HG03066 (cell line): ENCODE measurements around the gene PPP1R15B.
"Not testable (repeated sequence)": the region's sequence is repeated elsewhere in the genome, so short reads cannot be mapped to it uniquely, and the experiment has no call there.

Experiments used
- ATAC-seq: cut with Tn5 transposase; IDR thresholded peaks from one replicate; pipeline ENCODE4 v1.9.1; 2021; ENCODE audit warnings: low read depth; ENCODE audit not compliant: unreplicated experiment

The PPP1R15B gene

DNA sequence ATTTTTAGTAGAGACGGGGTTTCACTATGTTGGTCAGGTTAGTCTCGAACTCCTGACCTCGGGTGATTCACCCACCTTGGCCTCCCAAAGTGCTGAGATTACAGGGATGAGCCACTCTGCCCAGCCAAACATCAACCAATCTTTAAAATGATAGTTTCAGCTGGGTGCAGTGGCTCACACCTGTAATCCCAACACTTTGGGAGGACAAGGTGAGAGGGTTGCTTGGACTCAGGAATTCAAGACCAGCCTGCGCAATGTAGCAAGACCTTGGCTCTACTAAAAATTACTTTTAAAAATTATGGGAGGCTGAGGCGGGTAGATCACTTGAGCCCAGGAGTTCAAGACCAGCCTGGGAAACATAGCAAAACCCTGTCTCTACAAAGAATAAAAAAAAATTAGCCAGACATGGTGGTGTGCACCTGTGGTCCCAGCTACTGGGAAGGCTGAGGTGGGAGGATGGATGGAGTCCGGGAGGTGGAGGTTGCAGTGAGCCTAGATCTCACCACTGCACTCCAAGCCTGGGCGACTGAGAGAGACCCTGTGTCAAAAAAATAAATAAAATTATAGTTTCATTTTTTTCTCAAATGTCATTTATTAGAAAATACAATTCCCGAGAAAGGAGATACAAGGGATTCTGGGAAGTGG is 10.6 kb upstream of the PPP1R15B start:
- not testable (repeated sequence) for ATAC-seq

DNA sequence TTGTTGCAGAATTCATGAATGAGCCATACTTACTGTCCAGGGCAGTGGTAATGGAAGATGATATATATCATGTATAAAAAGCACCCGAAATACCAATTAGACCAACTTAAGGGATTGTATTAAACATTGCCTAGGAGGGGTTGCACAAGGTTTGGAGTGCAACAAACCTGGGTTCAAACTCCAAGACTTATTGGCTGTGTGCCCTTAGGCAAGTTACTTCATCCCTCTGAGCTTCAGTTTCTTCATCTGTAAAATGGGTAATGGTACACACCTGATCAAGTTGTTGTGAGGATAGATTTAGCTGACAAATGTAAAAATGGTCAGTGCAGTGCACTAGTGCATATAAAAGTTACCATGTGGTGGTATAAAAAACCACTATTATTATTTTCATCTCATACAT is 9.8 kb upstream of the PPP1R15B start:
- no peak for ATAC-seq

DNA sequence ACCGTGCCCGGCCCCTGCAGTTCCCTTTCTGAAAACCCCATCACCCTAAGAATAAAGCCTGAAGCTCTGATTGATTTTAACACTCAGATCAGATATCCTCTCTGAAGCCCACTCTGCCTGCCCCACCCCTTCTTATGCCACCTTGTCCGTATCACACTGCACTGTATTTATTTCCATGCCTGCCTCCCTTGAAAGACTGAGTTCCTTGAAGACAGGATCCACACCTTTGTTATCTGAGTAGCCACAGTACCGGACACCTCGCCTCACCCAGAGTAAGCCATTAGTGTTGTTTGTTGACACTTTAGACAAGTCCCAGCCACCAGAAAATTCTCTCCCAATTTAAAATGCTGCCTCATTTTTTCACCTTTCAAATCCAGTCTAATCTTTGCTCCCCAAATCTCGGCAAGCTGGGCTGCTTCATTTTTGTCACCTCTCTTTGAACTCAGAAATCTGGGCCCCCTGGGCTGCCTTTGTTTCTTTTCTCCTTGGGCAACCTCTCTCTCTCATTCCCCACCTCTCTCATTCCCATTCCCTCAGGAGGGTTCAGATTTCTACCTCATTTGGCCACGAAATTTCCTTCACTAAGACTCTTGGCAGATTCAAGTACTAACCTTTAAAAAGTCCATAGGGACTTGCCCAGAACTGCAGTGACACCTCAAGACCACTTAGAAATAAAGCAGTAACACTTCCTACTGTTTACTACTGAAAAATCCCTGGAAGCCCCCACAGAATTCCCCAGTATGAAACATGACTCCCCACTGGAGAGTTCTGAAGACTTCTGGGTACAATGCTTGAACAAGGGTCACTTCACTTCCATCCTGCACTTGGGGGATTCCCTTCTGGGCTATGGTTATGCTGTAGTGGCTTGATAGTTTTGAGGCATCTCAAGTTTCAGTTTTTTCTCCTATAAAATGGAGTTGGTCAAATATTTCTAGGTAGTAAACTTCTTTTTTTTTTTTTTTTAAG is 8.7 kb upstream of the PPP1R15B start:
- no peak for ATAC-seq

DNA sequence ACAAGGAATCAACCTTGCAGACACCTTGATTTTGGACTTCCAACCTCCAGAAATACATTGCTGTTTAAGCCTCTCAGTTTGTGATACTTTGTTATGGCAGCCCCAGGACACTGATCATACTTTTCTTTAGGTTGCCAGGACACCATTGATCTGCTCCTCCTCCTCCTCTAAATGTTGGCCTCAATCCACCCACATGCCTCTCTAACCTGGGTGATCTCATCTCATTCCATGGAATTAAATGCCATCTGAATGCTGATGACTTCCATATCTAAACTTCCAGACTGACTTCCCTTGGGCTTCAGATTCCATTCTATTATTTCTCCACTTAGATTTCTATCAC is 7.4 kb upstream of the PPP1R15B start:
- no peak for ATAC-seq

DNA sequence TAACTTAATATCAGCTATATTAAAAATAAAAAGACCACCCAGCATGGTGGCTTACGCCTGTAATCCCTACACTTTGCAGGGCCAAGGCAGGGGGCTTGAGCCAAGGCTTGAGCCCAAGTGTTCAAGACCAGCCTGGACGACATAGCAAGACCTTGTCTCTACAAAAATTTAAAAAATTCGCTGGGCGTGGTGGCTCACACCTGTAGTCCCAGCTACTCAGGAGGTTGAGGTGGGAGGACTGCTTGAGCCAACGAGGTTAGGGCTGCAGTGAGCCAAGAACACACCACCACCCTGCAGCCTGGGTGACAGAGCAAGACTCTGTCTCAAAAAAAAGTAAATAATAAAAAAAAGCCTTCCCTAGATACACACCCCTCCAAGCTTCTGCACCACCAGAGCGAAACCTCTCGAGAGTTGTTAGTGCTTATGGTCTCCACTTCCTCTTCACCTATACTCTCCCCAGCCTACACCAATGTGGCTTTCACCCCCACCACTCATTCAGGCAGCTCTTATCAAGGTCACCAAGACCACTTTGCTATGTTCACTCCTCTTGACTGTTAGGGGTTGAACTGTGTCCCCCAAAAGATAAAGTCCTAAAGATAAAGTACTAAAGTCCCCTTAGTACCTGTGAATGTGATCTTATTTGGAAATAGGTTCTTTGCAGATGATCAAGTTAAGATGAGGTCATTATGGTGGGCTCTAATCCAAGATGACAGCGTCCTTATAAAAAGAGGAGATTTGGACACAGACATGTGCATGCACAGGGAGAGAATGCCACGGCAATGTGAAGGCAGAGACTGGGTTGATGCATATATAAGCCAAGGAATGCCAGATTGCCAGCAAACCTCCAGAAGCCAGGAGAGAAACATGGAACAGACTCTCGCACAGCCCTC is 6.8 kb upstream of the PPP1R15B start:
- peak; percentile 60 for ATAC-seq

DNA sequence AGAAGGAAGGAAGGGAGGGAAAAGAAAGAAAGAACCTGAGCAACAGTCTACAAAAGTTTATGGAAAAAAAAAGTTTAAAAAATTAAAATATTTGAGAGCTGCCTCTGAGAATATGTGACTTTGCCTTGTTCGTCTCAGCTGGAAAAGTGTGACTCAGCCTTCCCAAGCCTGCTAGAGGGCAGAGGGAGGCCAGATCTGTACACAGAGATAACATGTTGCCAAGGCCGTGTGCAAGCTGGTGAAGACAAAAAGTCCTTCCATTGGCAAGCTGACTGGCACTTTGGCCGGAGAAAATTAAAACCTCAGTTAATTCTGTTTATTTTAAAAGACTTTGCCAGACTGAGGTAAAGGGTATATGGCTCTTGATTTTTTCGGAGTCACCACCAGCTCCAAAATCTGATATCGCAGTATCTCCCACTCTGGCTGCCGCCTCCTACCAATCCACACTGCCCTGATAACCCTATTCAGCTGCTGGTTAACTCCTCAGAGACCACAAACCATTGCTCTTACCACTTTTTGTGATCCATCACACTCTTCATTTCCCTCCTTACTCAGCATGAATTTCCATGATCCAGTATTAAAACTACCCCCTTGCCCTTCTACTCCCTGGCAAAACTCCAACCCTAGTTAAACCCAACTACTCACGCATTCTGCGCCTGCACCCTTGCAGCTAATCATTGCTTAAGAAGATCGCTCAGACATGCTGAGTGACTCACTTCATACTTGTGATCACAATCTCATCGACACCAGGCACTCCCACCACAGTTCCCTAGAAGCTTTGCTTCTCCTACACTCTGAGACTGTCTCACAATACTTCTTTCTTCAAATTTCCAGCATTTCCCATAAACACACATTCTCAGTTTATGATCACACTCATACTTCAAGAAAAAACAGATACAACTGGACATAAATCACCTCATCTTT is 5.7 kb upstream of the PPP1R15B start:
- no peak for ATAC-seq

DNA sequence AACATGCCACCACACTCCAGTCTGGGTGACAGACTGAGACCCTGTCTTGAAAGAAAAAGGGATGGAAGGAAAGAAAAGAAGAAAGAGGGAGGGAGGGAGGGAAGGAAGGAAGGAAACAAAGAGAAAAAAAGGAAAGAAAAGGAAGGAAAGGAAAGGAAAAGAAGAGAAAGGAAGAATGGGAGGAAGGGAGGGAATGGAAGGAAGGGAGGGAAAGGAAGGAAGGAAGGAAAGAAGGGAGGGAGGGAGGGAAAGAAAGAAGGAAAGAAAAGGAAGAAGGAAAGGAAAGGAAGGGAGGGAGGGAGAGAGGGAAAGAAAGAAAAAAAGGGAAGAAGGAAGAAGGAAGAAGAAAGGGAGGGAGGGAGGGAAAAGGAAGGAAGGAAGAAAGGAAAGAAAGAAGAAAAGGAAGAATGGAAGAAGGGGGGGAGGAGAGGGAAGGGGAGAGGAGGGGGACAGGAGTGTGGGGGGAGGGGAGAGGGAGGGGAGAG is 5.0 kb upstream of the PPP1R15B start:
- no peak for ATAC-seq

DNA sequence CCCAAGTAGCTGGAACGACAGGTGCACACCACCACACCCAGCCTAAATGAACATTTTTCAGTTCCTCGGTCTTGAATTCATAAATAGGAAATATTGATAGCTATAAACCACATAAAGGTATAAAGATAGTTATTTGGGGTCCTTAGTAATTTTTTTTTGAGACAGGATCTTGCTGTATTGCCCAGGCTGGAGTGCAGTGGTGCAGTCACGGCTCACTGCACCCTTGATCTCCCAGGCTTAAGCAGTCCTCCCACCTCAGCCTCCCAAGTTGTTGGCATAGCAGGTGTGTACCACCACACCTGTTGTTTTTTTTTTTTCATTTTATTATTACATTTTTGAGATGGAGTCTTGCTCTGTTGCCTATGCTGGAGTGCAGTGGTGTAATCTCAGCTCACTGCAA is 3.7 kb upstream of the PPP1R15B start:
- ATAC-seq = no peak

DNA sequence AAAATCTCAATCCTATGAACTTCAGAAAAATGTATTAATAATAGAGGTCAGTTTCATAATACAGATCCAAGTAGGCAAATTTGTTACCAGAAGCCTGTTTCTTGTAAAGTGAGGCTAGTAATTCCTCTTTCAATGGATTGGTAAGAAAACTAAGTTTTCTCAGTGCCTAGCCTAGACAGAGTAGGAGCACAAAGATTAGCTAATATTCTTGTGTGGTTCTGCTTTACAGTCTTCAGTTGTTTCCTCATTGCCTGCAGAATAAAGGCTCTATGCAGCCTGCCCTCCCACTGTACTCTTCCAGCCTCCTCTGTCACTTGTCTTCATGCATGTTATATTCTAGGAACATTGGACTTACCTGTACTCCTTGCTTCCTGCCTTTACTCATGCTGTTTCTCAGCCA is 2.4 kb upstream of the PPP1R15B start:
- ATAC-seq = no peak

DNA sequence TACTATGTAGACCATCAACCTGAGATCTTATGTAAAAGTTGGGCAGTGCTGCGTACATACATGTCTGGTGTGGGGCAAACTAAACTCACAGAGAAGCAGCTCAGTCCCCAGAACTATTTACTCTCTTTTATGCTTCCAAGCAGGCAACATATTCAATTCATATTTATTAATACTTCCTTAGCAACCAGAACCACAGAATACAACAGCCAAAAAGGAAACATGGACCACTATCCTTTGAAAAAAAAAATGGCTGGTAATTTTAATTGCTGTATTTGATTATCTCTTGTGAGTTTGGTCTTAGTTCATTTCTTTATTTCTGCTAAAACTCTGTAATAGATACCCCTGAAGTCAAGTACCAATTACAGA is 1.5 kb upstream of the PPP1R15B start:
- no peak for ATAC-seq

DNA sequence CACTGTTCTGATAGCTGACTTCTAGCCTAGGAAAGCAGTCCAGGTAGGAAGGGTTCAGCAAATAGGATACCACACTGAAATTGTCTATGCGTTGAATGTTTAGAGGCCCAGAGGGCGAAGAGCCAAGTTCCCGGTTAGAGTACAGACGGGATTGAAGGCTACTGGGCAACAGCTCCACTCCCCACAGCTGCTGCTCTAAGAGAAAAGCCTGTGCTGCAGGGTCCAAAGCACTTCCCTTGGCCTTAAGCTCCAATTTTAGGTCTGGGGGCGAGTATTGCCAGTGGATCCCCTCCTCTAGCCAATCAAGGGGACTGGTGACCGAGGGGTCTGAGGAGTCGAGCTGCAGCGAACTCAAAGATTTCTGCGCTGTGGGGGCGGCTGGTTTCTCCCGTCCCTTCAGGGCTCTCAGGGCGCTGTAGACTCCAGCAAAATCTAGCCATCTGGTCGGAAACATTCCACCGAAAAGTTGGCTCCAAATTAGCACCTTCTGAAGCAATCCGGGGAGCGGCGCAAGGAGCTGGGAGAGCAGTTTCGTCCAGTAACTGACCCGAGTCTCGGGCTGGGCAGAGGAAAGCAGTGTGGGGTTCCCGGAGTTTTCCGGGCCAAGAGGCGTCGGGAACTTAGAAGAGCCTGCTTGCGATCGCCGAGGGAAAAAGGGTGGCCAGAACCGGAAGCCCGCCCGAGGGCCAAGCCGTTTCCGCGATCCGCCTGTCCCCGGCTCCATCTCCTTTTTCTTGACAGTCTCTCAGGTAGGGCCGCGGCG is 748 bp downstream of the PPP1R15B start:
- peak; percentile 31 for ATAC-seq

DNA sequence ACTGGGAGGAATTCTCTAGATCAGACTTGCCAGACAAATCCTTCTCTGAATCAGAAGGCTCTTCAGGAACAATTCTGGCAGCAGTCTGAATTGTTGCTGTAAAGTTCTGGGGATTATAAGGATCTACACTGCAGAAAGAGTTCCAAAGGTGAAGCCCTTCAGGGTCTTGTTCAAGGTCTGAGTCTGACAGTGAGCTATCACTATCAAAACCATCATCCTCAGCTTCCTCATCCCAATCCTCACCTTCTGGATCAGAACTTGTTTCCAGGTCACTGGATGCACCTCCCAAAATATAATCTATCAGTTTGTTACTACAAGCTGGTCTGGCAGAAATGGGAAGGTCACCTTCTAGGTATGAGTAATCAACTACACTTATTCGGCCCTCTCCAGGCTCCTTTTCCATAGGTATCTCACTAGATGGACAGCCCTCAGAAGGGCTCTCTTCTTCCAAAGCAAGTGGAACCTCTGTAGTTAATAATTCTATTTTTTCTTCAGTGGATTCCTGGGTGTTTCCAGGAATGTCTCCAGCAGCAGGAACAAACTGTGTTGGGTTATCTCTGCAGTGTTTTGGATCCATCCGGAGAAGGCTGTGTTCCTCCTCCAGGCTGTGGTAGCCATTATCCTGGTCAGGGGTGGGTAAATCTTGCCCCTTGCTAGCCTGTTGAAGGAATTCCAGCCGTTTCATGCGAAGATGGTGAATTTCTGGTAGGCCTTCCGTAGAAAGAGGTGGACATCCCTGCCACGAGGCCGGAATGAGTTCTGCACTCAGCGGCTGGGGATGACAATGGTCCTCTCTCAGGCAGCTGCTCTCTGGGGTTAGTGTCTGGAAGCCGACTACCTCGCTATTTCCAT is 1.6 kb downstream of the PPP1R15B start:
- ATAC-seq = no peak

DNA sequence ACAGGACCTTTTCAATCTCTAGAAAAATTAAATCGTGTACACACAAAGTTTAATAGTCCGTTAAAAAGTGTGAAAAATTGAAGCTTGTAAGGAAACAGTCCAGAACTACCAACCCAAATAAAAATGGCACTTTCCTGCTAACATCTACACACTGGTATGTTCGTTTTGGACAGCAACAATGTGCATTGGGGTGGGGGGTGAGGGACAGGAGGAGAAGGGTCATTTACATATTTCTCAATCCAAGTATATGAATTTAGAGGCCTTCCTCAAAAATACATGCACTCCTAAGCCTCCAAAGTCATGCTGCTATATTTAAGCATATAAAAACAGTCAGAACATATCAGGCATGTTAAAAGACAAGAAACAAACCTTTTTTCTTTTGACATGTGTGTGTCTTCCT is 2.5 kb downstream of the PPP1R15B start:
- ATAC-seq = no peak

DNA sequence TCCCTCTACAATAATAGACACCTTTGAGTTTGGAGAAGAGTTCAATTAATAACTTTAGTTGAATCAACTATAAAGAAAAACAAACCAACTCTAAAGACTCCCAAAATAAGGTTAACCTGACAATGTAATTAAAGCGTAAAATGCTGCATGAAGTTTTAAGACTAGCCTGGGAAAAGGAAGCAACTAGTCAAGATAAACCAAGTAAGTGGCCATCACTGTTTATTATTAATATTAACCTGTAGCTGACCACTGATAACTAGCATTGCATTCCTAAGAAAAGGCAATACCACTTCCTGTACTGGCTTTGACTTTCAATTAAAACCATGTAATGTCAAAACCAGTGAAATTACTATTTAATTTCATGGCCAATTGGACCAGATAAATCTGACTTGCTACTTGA is 3.0 kb downstream of the PPP1R15B start:
- no peak for ATAC-seq

DNA sequence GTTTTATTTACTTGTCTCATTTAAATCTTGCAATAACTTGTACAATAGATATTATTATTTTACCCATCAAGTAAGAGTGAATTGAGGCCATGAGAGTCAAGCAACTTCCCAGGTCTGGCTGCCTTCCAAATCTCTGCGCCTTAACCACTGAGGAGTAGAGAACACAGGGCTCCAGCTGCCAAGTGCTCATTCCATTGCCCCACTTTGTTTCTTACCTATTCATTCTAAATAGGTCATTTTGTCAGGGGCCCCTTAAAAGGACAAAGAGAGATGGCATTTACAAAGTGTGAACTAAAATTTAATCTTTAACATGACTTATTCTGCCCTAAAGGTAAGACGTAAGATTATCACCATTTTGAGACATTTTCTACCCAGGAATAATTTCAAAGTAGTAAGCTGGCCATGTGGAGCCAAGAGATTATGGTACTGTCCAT is 3.5 kb downstream of the PPP1R15B start:
- ATAC-seq = no peak

DNA sequence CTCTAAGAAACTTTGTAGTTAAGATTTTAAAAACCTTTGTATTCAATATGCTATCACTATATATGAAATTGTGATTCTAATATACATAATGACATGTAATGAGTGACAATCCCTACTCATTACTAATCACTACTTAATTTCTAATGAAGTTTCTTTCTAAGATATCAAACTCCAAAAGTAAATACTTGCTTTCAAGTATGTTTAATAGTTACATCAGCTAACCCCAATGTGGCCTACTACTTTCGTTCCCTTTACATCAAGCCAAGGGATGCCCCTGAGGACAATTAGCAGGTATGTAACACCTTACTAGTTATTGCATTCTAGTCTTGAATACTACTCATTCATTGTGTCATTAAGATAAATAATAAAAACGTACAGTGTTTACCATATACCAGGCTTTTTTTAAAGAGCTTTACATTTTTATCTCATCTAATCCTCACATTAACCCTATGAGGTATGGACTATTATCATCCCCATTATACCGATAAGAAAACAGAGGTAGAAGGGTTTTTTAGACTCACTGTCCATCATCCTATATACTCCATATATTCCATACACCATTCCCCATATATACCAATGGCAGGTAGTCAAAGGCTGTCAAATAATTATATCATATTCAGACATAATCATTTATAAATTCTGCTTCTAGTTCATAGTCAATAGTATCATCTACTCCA is 4.2 kb downstream of the PPP1R15B start:
- no peak for ATAC-seq

DNA sequence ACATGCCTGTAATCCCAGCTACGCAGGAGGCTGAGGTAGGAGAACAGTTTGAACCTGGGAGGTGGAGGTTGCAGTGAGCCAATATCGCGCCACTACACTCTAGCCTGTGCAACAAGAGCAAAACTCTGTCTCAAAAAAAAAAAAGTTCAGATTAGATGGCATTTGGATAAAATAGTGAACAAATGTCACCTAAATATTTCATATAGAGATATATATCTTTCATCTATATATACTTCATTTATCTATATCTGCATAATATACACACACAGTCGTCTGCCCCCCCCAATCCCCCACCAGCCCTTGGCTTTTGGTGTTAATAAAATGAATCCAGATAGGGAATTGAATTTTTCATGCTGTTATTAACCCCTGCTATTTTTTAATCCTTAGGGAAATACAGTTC is 5.0 kb downstream of the PPP1R15B start:
- ATAC-seq = no peak

DNA sequence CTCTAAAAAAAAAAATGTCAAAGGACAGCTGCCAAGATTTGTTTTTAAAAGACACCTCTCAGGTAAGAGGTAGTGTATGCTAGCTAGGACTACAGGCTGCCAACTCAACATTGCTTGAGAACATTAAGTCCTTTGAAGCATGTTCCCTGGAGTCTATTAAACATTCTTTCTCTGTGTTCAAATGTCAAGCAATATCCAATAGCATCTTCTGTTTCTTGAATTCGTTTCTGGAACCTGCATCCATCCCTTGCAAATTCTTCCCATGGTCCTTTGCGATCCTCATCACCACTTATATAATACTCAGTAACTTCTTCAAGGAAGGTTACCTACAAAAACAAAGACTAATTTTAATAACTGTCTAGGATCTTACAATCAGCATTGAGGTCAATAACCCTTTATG is 5.6 kb downstream of the PPP1R15B start:
- ATAC-seq = no peak
